OCI-LY1 (cell line): Measurements from ENCODE around the gene GNGT2.
A peak's percentile ranks its signal among the peaks of the same experiment; 100 is the strongest.

ENCODE experiments used
- H2AFZ ChIP-seq: fragments of 200-600 bp; sonication (generic), shearing (Covaris generic); 2 replicates; pipeline ENCODE4 v1.6.0; 2014; ENCODE audit warnings: antibody characterized with exemption, mild to moderate bottlenecking, low read length
- H3F3A ChIP-seq: fragments of 200-600 bp; sonication (generic), shearing (Covaris generic); 2 replicates; pipeline ENCODE4 v1.6.0; 2014; ENCODE audit warnings: mild to moderate bottlenecking, antibody characterized with exemption, low read length, moderate library complexity; ENCODE audit not compliant: insufficient read depth
- H3K27ac ChIP-seq: fragments of 200-600 bp; sonication (generic); 2 replicates; pipeline ENCODE4 v1.5.1; 2014; ENCODE audit warnings: low read length, mixed run types, mild to moderate bottlenecking, low read depth; ENCODE audit not compliant: poor library complexity, severe bottlenecking
- H3K27me3 ChIP-seq: fragments of 200-600 bp; sonication (generic); 2 replicates; pipeline ENCODE4 v1.6.0; 2014; ENCODE audit warnings: antibody characterized with exemption, mild to moderate bottlenecking, low read length, moderate library complexity; ENCODE audit not compliant: insufficient read depth
- H3K36me3 ChIP-seq: fragments of 200-600 bp; sonication (generic); 2 replicates; pipeline ENCODE4 v1.6.1; 2014; ENCODE audit warnings: mild to moderate bottlenecking, antibody characterized with exemption, low read length, moderate library complexity, mixed read lengths; ENCODE audit not compliant: insufficient read depth
- H3K4me1 ChIP-seq: fragments of 200-600 bp; sonication (generic); 2 replicates; pipeline ENCODE4 v1.5.1; 2014; ENCODE audit warnings: mild to moderate bottlenecking, low read length, moderate library complexity; ENCODE audit not compliant: insufficient read depth, severe bottlenecking
- H3K4me2 ChIP-seq: fragments of 200-600 bp; sonication (generic), shearing (Covaris generic); 2 replicates; pipeline ENCODE4 v1.6.1; 2014; ENCODE audit warnings: low read length
- H3K4me3 ChIP-seq: fragments of 200-600 bp; sonication (generic); 2 replicates; pipeline ENCODE4 v1.5.1; 2014; ENCODE audit warnings: low read length, low read depth, mild to moderate bottlenecking, mixed read lengths; ENCODE audit not compliant: poor library complexity, severe bottlenecking
- H3K79me2 ChIP-seq: fragments of 200-600 bp; shearing (Covaris generic); 2 replicates; pipeline ENCODE4 v1.6.1; 2016; ENCODE audit warnings: mixed run types, low read length, mixed read lengths; ENCODE audit not compliant: insufficient read depth
- H3K9ac ChIP-seq: fragments of 200-600 bp; sonication (generic), shearing (Covaris generic); 2 replicates; pipeline ENCODE4 v1.6.1; 2014; ENCODE audit warnings: mild to moderate bottlenecking, low read length, mixed read lengths
- H3K9me2 ChIP-seq: fragments of 200-600 bp; sonication (generic), shearing (Covaris generic); 2 replicates; pipeline ENCODE4 v1.6.1; 2014; ENCODE audit warnings: low read depth, mild to moderate bottlenecking, low read length, mixed read lengths
- H3K9me3 ChIP-seq: fragments of 200-600 bp; shearing (Covaris generic); 2 replicates; pipeline ENCODE4 v1.6.1; 2014; ENCODE audit warnings: low read length, mixed read lengths
- H4K20me1 ChIP-seq: fragments of 200-600 bp; sonication (generic), shearing (Covaris generic); 2 replicates; pipeline ENCODE4 v1.6.0; 2016; ENCODE audit warnings: mild to moderate bottlenecking, low read length; ENCODE audit not compliant: insufficient read depth
- CTCF ChIP-seq: fragments of 200-600 bp; sonication (generic), shearing (Covaris generic); IDR thresholded peaks from 2 replicates; pipeline ENCODE4 v1.5.1; 2017; ENCODE audit warnings: mild to moderate bottlenecking, antibody characterized with exemption, low read length, moderate library complexity, mixed read lengths
- EZH2 ChIP-seq: fragments of 200-600 bp; sonication (generic), shearing (Covaris generic); IDR thresholded peaks from 2 replicates; pipeline ENCODE4 v1.8.0; 2017; ENCODE audit warnings: borderline replicate concordance, mixed run types, mild to moderate bottlenecking, antibody characterized with exemption, low read length, moderate library complexity, mixed read lengths

GNGT2 gene

GRCh38 chr17:49193513-49194296 is 16.7 kb downstream of the GNGT2 start:
- no peaks in the 10 kb centered on the region for H3K9me2 ChIP-seq
- TF ChIP-seq EZH2 (no peak), CTCF (no peak)
- H3K9me3 ChIP-seq: no peaks in the 10 kb centered on the region
- H3K4me2 ChIP-seq: peak overlapping the region; percentile 83
- no peaks in the 10 kb centered on the region for H4K20me1 ChIP-seq
- H3K36me3 ChIP-seq: no peaks in the 10 kb centered on the region
- peaks cover 23% of the 10 kb centered on the region for H3K4me1 ChIP-seq
- peak overlapping the region; percentile 82 for H3K4me3 ChIP-seq
- H2AFZ ChIP-seq: no peak overlapping the region
- H3K27me3 ChIP-seq: no peaks in the 10 kb centered on the region
- no peaks in the 10 kb centered on the region for H3K79me2 ChIP-seq
- peak overlapping the region; percentile 97 for H3K27ac ChIP-seq
- H3F3A ChIP-seq: no peaks in the 10 kb centered on the region
- peak overlapping the region; percentile 50 for H3K9ac ChIP-seq

GRCh38 chr17:49191917-49192741 is 18.2 kb downstream of the GNGT2 start:
- no peaks in the 10 kb centered on the region for H3K27me3 ChIP-seq
- no peak for TF ChIP-seq EZH2
- peak; percentile 53; the same call in 1 of the 2 replicates for TF ChIP-seq CTCF
- no peaks in the 10 kb centered on the region for H3K36me3 ChIP-seq
- peak overlapping the region; percentile 97 for H3K27ac ChIP-seq
- no peaks in the 10 kb centered on the region for H3K79me2 ChIP-seq
- peak overlapping the region; percentile 96 for H3K9ac ChIP-seq
- peak overlapping the region; percentile 83 for H3K4me2 ChIP-seq
- peaks cover 23% of the 10 kb centered on the region for H3K4me1 ChIP-seq
- H3K9me2 ChIP-seq: no peaks in the 10 kb centered on the region
- H3K9me3 ChIP-seq: no peaks in the 10 kb centered on the region
- peak overlapping the region; percentile 82 for H2AFZ ChIP-seq
- no peaks in the 10 kb centered on the region for H4K20me1 ChIP-seq
- peak overlapping the region; percentile 82 for H3K4me3 ChIP-seq
- no peaks in the 10 kb centered on the region for H3F3A ChIP-seq

GRCh38 chr17:49191409-49191916 is 18.9 kb downstream of the GNGT2 start:
- Histone ChIP-seq H3K4me3 (peak overlapping the region; percentile 82), H3K4me1 (peaks cover 23% of the 10 kb centered on the region), H3K9me2 (no peaks in the 10 kb centered on the region), H3K27me3 (no peaks in the 10 kb centered on the region), H3K4me2 (peak overlapping the region; percentile 83), H3K79me2 (no peaks in the 10 kb centered on the region), H3K9me3 (no peaks in the 10 kb centered on the region), H4K20me1 (no peaks in the 10 kb centered on the region), H3K36me3 (no peaks in the 10 kb centered on the region), H2AFZ (peak overlapping the region; percentile 82), H3K27ac (peak overlapping the region; percentile 97), H3F3A (no peaks in the 10 kb centered on the region), H3K9ac (peak overlapping the region; percentile 96)
- no peak for TF ChIP-seq CTCF
- TF ChIP-seq EZH2: no peak
